Stimulated activated CD8-positive, alpha-beta memory T cell treated with anti-CD3 and anti-CD28 coated beads, Interleukin-15, amount 100 ng/mL, for 4 hours (primary cell): ENCODE results near the gene ANKRD28.
"Not testable (repeated sequence)": the region's sequence is repeated elsewhere in the genome, so short reads cannot be mapped to it uniquely, and the experiment has no call there.

ENCODE experiments used
- DNase-seq, 2 donors: peaks; one replicate each; pipeline ENCODE4 v3.0.0-alpha.2; 2020; ENCODE audit warnings: low read depth in 2 of 2

ANKRD28 gene

DNA sequence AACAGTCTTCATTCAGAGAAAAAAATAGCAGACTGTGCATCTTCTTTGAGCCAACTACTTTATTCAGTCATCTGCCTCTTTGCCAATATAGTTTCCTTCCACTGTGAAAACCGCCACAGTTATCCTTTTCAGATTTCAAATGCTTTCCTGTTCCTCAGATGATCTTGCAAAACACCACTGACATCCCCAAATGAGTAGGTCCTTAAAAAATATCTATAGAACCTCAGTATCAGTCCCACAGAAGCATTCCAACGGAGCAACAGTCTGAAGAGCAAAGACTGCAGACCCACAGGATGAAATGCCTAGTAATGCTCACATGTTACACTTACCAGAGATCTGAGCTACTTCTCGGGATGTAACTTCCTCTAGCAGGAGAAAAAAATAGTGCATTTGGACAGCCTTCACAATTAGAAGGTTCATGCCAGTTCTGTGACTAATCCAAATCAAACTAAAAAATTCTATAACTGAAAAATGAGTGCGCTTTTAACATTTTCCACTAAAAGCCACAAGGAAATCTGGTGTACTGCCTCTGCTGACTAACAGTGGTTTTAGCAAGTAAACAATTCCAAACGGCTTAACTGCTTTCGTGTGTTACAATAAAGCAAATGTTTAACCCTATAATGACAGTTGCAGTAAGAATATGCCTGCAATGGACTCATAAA is at the start of gene ANKRD28:
Gene ANKRD28, minus strand, starts transcription at position 338 of the 662 bp plus-strand sequence. CDS start 1,458 bp downstream, outside the sequence.
- DNase-seq, result no peak

DNA sequence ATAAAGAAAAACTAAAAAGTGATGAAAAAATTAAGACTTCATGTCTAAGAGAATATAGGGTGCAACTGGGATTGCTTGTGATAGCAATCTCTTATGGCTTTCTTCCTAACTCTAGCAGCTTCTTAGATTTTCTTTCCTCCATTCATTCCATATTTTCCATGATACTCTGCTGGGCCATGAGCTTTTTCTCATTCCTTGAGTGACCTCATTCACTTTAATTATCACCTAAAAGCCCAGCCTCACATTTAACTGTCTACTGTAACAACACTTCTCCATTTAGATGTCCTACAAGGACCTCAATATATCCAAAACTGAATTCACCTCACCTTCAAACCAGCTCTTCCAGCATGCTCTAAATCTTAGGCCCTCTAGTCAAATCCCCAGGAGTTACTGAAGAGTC is 49.5 kb upstream of the ANKRD28 start:
- no peak for DNase-seq

DNA sequence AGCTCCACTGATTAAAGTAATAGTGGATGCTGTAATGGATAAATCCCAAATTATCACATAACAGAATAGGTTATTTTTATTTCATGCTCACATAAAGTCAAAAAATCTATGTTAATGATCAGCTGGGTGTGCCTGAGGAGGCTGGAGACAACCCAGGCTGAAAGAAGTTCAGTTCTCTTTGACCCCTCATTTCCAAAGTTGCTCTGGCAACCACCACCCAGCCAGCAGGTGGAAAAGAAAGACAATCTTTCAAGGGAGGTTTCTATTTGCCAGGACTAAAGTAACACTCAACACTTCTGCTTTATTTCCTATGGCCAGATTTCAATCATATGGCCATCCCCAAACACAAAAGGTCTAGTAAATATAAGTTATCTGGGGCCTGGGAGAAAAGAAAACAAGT is 48.8 kb upstream of the ANKRD28 start:
- no peak for DNase-seq

DNA sequence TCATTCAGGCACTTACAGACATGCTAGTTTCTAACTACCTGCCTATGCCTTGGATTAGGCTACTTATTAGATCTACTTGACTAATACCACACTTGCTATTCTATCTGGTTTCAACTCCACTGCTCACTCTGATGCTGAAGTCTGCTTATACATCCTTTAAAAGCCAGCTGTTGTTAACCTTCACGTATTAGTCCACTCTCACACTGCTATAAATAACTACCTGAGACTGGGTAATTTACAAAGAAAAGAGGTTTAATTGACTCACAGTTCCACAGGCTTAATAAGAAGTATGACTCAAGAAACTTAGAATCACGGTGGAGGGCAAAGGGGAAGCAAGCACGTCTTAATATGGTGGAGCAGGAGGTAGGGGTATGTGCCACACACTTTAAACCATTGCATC is 47.7 kb upstream of the ANKRD28 start:
- DNase-seq, result no peak

DNA sequence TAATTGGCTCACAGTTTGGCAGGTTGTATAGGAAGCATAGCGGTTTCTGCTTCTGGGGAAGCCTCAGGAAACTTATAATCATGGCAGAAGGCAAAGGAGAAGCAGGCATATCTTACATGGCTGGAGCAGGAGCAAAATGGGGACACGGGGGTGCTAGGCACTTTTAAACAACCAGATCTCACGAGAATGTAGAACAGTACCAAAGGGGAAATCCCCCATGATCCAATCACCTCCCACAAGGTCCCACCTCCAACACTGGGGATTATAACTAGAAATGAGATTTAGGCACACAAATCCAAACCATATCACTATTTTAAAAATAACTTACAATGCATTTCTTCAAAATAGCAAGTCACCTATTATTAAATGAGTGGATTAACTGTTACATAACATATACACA is 47.1 kb upstream of the ANKRD28 start:
- DNase-seq, result no peak

DNA sequence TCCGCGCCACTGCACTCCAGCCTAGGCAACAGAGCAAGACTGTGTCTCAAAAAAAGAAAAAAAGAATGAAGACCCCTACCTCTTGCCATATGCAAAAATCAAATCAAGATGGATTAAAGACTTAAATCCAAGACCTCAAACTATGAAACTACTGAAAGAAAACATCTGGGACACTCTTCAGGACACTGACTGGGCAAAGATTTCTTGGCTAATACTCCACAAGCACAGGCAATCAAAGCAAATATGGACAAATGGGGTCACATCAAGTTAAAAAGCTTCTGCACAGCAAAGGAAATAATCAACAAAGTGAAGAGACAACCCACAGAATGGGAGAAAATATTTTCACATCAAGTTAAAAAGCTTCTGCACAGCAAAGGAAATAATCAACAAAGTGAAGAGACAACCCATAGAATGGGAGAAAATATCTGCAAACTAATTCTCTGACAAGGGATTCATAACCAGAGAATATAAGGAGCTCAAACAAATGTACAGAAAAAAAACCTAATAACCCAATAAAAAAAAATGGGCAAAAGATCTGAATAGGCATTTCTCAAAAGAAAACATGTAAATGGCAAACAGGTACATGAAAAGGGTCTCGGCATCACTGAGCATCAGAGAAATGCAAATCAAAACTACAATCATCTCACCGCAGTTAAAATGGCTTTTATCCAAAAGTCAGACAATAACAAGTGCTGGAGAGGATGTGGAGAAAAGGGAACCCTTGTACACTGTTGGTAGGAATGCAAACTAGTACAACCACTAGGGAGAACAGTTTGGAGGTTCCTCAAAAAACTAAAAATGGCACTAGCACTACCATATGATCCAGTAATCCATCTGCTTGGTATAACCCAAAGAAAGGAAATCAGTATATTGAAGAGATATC is 43.6 kb upstream of the ANKRD28 start:
- not testable (repeated sequence) for DNase-seq

DNA sequence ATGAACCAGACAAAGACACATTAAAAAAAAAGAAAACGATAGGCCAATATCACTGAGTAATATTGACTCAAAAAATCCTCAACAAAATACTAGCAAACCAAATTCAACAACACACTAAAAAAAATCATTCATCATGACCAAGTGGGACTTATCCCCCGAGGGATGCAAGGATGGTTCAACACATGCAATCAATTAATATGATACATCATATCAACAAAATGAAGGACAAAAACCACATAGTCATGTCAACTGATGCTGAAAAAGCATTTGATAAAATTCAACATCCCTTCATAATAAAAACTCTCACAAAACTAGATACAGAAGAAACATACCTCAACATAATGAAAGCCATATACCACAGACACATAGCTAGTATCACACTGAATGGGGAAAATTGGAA is 41.8 kb upstream of the ANKRD28 start:
- DNase-seq, result no peak

DNA sequence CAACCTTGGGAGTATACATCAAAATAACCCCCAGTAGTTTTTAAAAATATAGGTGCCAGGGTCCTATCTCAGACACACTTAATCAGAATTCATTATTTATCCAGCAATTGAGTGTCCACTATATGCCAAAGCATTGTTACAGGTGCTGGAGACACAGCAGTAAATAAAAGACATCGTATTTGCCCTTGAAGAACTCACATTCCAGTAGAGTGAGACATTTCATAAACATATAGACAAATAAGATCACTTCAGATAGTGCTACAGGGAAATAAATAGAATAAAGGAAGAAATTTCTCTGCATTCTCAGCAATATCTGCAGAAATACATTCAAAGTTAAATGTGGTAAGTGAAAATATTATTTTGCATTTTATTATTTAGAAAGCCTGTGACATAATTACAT is 34.1 kb upstream of the ANKRD28 start:
- DNase-seq, result no peak

DNA sequence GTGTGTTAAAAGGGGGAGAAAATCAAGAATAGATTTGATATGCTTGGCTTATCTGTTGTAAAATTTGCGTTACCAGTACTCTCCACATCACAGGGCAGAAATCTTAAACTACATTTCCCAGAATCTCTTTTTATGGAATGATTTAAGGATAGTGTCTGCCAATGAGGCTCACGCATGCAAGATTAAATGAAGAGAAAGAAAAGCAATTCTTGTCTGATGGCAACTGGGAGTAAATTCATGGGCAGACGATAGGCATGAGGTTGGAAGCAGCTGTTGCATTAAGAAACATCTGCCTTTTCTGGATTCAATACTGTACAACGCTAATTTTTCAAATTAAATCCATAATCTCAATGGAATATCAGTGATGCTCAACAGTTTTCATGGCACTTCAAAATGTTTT is 27.2 kb upstream of the ANKRD28 start:
- no peak for DNase-seq

DNA sequence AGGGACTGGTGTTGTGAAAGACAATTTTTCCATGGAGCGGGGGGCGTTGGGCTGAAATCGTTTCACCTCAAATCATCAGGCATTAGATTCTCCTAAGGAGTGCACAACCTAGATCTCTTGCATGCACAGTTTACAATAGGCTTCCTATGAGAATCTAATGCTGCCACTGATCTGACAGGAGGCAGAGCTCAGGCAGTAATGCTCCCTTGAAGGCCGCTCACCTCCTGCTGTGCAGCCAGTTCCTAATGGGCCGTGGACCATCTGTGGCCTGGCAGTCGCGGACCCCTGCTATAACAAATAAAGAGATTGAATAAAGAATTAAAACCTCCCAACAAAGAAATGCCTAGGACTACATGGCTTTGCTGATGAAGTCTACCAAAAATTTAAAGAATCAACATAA is 25.3 kb upstream of the ANKRD28 start:
- no peak for DNase-seq

DNA sequence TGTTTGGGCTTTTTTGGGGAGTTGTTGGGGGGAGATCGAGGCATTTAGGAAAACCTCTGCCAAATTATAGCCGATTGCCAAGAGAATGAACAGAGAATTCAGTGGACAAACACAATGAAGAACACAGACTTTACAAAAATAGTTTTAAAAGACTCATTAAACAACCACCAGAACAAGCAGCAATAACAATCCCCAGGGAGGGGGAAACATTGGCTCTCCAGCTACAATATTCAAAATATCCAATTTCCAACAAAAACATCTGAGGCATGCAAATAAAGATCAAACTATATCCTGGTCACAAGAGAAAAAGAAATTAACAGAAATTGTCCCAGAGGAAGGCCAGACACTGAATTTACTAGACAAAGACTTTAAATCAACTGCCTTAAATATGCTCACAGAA is 24.5 kb upstream of the ANKRD28 start:
- DNase-seq, result no peak

DNA sequence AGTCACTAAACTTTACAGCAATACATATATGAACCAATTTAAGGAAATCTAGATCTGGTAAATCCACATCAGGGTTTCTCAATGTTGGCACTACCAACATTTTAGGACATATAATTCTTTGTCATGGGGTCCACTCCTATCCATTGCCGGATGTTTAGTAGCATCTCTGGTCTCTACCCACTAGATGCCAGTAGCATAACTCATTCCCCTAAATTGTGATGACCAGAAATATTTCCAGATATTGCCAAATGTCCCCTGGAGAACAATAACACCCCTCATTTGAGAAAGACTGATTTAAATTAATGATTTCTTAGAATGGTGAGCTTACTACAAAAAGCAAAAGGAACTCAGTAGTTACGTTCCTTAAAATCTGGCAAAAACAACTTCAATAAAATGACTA is 23.1 kb upstream of the ANKRD28 start:
- DNase-seq, result no peak

DNA sequence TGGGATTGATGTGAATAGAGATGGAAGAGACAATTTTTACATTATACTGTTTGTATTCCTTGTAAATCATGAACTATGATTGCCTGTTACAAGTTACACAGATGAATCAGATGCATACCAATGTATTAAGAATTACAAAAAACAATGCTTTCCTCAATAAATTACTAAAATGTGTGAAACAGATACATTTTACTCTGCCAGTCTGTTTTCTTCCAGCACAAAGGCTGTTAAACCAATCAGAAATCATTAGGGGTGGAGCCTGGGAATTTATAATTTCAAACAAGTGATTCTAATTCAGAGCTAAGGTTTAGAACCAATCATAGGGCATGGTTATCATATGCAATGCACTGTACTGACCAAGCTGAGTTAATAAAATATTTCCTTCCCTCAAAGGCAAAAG is 21.8 kb upstream of the ANKRD28 start:
- DNase-seq, result no peak

DNA sequence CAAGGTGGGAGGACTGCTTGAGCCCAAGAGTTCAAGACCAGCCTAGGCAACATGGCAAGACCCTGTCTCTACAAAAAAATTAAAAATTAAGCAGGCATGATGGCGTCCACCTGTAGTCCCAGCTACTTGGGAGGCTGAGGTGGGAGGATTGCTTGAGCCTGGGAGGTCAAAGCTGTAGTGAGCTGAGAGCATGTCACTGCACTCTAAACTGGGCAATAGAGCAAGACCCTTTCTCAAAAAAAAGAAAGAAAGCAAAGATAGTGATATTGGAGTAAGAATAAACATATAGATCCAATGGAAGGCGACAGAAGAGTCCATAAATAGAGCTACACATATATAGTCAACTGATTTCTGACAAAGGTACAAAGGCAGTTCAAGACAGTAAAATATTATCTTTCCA is 21.3 kb upstream of the ANKRD28 start:
- DNase-seq, result no peak

DNA sequence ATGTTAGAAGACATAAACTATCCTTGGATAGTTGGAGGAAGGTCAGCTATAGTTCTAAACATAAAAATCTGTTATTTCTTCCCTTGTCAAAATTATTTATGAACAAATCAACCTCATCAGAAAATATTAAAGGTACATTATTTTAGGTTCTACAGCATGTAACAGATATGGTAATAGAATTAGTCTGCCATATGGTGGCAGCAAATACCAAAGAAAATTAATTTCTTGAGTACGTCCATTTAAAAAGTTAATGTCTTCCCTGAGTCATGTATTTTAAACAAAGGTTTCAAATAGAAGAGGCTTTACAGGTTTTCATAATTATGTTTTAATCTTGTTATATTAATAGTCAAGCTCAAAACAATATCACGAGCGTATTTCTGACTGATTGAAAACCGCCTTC is 17.9 kb upstream of the ANKRD28 start:
- DNase-seq, result no peak

DNA sequence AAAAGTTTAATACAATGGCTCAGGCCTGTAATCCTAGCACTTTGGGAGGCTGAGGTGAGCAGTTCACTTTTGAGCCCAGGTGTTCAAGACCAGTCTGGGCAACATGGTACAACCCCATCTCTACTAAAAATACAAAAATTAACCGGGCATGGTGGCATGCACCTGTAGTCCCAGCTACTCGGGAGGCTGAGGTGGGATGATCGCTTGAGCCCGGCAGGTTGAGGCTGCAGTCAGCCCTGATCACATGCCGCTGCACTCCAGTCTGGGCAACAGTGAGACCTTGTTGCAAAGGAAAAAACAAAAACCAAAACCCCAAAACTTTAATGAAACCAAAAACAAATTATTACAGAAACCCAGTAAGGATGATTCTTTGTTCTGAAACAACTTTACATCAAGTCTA is 15.3 kb upstream of the ANKRD28 start:
- DNase-seq, result not testable (repeated sequence)

DNA sequence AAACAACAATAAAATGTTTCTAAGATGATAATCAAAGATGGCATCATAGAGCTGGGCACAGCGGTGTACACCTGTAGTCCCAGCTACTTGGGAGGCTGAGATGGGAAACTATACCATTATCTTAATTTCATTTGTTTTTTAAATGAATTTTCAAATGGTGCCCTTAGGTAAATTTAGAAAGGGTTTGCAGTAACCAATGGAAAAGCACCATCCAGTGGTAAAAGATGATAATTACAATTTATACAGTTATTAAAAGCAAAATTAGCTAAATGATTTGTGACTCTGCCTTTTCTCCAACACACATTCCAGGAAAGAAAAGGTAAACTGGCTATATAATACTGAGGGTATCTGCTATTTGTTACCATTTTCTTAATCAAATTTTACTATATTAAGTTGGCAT is 14.4 kb upstream of the ANKRD28 start:
- DNase-seq, result no peak

DNA sequence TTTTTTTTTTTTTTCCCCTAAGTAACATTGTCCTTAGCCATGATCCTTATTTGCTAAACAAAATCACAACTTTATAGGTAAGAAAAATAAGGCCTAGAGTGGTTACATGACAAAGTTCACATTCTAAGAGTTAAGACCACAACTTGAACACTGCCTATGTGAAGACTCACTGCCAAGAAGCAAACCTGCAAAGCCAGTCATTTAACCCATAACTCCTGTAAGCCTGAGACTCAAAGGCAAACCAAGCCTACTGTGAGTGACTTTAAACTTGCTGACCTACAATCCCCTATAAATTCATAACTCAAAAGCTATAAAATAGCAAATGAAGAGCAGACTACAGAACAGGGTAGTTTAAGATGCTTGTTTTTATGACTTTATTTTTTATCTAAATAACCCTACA is 12.9 kb upstream of the ANKRD28 start:
- no peak for DNase-seq

DNA sequence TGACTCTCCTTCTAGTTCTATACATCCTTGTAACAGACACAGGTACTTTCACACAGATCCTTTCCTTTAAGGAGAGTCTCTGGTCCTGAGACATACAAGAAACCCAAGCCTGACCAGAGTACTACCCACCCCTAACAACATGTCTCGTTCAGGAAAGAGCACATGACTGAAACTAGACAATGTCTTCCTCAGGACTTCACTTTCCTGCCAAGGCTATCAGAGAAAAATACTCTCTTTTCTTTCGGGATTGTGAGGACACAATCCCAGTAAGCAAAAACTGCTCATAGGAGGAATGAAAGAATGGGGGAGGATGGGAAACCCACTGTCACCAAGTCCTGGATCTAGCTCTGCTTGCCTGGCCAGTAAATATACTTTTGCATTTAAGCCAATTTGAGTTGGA is 11.5 kb upstream of the ANKRD28 start:
- no peak for DNase-seq

DNA sequence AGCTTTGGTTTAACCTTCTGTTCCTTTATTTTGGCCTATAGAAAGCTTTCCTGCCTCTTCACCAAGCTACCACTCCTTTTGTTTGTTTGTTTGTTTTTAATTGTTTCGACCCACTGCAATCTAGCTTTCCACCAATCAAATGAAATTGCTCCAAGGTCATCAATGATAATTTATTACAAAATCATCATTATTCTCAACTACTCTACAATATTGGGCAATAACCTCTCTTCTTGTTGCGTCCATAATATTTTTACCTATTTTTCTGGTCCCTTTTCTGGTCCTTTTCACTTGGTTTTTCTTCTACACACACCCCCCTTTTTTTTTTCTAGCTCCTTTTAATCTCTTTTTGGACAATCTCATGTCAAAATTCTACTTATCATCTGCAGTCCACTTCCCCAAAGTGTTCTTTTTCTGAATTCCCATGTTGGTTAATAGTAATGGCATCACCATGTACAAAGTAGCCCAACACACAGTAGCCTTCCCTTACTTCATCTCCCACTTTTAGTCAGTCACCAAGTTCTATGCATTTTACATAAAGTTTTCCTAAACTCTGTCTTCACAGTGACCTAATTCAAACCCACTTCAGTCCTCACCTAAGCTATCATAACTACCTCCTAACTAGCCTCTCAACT is 11.0 kb upstream of the ANKRD28 start:
- no peak for DNase-seq

DNA sequence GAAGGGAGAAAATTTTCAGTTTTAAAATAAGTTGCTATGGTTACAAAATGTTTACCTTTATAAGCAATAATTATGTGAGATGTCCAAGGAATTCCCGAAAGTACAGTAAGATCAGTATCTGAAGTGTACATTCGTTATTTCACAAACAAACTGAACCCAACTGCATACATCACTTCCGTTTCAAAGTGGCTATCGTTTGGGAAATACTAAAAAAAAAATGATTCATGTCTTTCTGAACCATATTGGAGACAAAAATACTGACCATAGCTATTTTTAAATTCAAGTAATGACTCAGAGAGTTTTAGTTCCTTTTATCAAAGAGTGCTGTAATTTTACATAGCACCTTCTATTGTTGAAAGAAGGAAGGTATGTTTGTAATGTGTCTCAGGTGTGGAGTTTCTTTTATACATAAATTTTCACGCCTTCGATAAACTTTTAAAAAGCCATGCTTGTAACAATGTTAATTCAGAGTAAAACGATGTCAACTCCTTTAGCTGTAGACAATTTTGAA is 8.0 kb upstream of the ANKRD28 start:
- DNase-seq, result no peak

DNA sequence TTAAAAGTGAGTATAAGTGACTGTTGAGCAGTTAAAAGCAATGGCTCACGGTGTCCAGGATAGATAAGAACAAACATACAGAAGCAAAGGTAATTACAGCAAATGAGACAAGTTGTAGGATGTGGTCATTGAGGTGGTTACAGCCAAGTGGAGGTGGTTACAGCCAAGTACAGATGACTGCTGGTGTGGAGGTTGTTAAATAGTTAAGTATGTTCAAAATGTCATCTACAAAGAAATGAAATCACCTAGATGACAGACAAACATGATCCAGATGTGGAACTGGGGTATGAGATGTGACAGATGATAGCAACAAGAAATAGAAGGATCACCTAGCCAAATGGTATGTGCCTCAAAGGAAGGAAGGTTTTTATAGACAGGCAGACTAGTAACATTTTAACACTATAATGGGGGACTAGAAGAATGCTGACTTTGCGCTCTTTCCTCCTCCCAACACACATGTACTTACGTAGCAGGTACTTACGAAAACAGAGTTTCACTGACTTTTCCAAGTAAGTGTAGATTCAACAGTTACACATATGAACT is 6.8 kb upstream of the ANKRD28 start:
- no peak for DNase-seq
